Astrocyte of the cerebellum (primary cell): Measurements from ENCODE around the gene COL25A1.
"Not testable (repeated sequence)": the region's sequence is repeated elsewhere in the genome, so short reads cannot be mapped to it uniquely, and the experiment has no call there.

ENCODE experiments used
- DNase-seq: peaks from one replicate; pipeline ENCODE4 v3.0.0-alpha.2; 2011; ENCODE audit warnings: low read depth
- H3K4me3 ChIP-seq: 2 replicates; pipeline ENCODE4 v1.5.1; 2011; ENCODE audit warnings: mild to moderate bottlenecking, low read depth, low read length, moderate library complexity
- in situ Hi-C: cut with HindIII; loops from 2 replicates; pipeline ENCODE4 v1.10.0; 2017; ENCODE audit warnings: low sequenced_read_pairs
- TF ChIP-seq, protein P1 (sequence below): IDR thresholded peaks from 2 replicates; pipeline ENCODE4 v1.5.1; 2012; ENCODE audit warnings: low read length, low read depth, moderate library complexity, mild to moderate bottlenecking; ENCODE audit errors: missing control alignments

Gene COL25A1

DNA sequence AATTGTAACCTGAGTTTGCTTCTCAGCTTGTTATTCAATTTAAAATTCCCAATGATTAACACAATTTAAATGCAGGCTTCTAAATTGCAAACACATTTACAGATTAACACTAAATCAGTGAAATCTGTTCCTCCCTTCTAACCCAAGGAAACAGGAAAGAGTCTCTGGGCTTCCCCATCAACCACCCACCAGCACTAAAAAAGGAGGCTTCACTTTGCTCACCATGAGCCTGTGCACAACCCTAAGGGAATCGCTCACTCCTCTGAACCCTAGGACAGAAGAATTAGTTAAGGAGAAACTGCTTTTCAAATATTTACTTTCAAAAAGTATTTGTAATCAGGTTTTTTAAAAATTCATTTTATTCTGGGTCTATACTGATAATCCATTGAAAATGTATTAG, 155.3 kb downstream of the COL25A1 start:
- in situ Hi-C loops, result no loop called here
- TF ChIP-seq, protein P1, sequence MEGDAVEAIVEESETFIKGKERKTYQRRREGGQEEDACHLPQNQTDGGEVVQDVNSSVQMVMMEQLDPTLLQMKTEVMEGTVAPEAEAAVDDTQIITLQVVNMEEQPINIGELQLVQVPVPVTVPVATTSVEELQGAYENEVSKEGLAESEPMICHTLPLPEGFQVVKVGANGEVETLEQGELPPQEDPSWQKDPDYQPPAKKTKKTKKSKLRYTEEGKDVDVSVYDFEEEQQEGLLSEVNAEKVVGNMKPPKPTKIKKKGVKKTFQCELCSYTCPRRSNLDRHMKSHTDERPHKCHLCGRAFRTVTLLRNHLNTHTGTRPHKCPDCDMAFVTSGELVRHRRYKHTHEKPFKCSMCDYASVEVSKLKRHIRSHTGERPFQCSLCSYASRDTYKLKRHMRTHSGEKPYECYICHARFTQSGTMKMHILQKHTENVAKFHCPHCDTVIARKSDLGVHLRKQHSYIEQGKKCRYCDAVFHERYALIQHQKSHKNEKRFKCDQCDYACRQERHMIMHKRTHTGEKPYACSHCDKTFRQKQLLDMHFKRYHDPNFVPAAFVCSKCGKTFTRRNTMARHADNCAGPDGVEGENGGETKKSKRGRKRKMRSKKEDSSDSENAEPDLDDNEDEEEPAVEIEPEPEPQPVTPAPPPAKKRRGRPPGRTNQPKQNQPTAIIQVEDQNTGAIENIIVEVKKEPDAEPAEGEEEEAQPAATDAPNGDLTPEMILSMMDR, result no peak
- H3K4me3 ChIP-seq, result no peak overlapping the region
- DNase-seq, result no peak

DNA sequence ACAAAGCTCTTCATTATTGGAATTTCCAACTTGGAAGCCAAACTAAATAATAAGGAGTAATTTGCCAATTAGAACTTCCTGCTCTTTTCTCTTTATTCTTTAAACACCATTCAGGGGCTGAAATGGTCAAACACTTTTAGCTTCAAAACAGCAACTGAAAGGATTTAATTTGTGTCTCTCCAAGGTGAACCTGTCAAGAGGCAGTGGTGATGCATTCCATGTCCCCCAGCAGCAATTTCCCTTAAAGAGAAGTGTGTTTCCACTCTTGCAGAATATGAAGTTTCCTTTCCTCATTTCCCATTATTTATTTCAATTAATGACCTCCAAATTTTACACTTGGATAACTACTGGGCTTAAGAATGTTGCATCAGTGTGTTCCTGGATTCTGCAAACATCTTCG, 156.0 kb downstream of the COL25A1 start:
- DNase-seq, result no peak
- no peak overlapping the region for H3K4me3 ChIP-seq
- in situ Hi-C loops, result no loop called here
- TF ChIP-seq, protein P1, result no peak

DNA sequence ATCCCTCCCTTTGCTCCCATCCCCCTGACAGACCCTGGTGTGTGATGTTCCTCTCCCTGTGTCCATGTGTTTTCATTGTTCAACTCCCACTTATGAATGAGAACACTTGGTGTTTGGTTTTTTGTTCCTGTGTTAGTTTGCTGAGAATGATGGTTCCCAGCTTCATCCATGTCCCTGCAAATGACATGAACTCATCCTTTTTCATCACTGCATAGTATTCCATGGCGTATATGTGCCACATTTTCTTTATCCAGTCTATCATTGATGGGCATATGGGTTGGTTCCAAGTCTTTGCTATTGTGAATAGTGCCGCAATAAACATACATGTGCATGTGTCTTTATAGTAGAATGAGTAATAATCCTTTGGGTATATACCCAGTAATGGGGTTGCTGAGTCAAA, 164.3 kb downstream of the COL25A1 start:
- in situ Hi-C loops, DNase-seq, H3K4me3 ChIP-seq: not testable (repeated sequence)

DNA sequence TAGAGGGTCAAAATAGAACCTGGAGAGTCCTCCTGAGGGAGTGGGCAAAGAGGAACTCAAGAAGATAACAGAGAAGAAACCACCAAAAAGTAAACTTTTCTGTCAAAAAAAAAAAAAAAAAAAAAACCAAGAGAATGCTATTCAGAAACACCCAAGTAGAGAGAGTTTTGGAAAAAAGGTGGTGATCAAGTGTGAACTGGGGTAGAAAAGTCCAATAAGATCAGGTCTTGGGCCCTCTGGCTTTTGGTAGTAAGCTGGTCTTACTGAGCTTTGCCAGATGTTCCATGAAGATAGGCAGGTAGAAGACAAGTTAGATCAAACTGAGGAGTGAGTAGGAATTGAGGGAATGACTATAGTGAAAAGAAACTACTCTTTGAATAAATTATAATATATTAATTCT, 167.5 kb downstream of the COL25A1 start:
- TF ChIP-seq, protein P1, result no peak
- no peak overlapping the region for H3K4me3 ChIP-seq
- no peak for DNase-seq
- in situ Hi-C loops, result no loop called here

DNA sequence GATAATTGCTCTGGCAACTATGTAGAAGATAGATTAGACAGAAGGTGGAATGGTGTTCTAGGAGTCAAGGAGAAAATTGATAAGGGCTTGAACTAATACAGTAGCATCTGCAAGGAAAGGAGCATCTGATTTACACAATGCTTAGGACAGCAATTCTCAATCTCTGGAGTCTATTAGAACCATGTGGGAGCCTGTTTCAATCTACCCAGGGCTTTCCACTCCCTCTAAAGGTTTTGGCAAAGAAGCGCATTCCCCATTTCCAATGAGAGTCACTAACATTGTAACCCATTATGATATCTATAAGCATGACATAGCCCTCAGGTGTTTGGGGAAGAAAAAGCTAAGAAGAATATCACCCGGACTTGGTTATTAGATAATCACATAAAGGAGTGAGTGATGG, 168.2 kb downstream of the COL25A1 start:
- in situ Hi-C loops, result no loop called here
- no peak overlapping the region for H3K4me3 ChIP-seq
- no peak for DNase-seq
- TF ChIP-seq, protein P1, result no peak

DNA sequence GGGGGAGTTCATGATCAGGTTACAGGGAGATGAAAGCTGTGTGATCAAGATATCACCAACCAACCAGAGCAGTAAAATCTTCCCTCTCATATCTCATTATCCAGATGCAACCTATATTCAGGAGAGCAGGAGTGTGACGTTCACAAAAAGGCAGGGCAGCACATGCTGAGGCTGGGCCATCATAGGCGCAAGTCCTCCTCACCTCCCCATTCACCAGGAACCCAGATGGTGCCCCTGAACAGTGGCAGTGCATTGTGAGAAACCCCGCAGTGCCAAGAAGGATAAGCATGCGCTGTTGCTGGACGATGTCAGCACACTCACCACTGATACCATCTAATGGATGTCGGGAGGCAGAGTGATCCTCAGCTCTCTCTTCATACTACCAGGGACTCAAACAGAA, 170.9 kb downstream of the COL25A1 start:
- TF ChIP-seq, protein P1, result no peak

DNA sequence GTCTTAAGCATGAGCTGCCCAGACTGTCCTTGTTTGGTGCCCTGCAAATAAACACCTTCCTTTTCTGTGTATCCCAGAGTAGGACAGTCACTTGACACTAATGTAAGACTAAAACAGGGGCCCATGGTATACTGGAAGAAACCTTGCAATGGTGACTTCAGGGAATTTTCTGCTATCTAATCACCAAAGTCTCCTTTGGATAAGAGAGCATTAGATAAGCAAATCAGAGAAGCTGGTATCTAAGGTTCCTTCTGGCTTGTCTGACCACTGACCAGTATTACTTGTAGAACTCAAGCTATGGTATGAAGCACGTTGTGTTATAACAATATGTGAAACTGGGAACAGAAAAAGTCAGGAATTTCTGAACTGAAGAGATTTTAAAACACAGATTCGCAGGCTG, 173.9 kb downstream of the COL25A1 start:
- TF ChIP-seq, protein P1, result no peak
- no peak overlapping the region for H3K4me3 ChIP-seq
- in situ Hi-C loops, result no loop called here
- DNase-seq, result no peak

More for the DNA sequence above, 170.9 kb downstream of the COL25A1 start:
- no peak for DNase-seq
- in situ Hi-C loops, result no loop called here
- H3K4me3 ChIP-seq, result no peak overlapping the region
